ENCODE data around the gene INO80B. TPM values are rescaled to one million over a fixed set of nuclear protein-coding genes. Genes with fewer than 3 reads are reported as not detected.
A peak's percentile ranks its signal among the peaks of the same experiment; 100 is the strongest.

The INO80B gene
- polyA plus RNA-seq, 1 donor (not counting 4 experiments of a cell fraction or from before 2014, with no cell fraction given): 18.8 TPM

DNA sequence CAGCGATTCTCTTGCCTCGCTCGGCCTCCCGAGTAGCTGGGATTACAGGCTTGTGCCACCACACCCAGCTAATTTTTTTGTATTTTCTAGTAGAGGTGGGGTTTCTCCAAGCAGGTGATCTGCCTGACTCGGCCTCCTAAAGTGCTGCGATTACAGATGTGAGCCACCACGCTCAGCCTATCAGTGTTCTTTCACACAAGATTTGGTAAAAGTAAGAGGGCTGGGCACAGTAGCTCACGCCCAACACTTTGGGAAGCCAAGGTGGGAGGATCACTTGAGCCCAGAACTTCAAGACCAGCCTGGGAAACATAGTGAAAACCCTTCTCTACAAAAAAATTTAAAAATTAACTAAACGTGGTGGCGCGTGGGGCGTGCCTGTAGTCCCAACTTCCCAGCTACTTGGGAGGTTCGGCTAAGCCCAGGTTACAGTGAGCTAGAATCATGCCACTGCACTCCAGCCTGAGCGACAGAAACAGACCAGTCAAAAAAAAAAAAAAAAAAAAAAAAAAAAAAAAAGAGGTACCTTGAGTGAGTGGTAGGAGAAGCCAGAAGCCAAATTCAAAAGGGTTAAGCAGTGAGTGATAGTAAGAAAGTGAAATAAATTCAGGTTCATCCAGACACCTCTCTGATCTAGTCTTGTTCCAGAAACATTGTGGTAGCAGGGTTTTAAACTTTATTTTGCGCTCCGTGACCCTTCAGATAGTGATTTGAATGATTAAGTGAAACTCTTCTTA, 16.6 kb downstream of the INO80B start:
- H3K27me3 ChIP-seq (ENCODE audit: control insufficient read depth, extremely low read depth, insufficient read depth, low read length): no peaks in the 10 kb centered on the region
- no peaks in the 10 kb centered on the region for H3K9me3 ChIP-seq (ENCODE audit: control insufficient read depth, low read depth, low read length)
- peak overlapping the region; percentile 97 for H3K4me2 ChIP-seq (ENCODE audit: control insufficient read depth, extremely low read depth, insufficient read depth, low read depth, low read length)
- H3K9me1 ChIP-seq (ENCODE audit: control insufficient read depth, extremely low read depth, insufficient read depth, low read length): no peaks in the 10 kb centered on the region
- peak overlapping the region; percentile 93 for H3K9ac ChIP-seq (ENCODE audit: control insufficient read depth, extremely low read depth, insufficient read depth, low read length)
- DNase-seq (ENCODE audit: low read depth, low spot score) (no peak), FAIRE-seq (no peak)
- peaks cover 9% of the 10 kb centered on the region for H3K4me1 ChIP-seq (ENCODE audit: control insufficient read depth, extremely low read depth, insufficient read depth, low read length)
- TF ChIP-seq, protein P1, sequence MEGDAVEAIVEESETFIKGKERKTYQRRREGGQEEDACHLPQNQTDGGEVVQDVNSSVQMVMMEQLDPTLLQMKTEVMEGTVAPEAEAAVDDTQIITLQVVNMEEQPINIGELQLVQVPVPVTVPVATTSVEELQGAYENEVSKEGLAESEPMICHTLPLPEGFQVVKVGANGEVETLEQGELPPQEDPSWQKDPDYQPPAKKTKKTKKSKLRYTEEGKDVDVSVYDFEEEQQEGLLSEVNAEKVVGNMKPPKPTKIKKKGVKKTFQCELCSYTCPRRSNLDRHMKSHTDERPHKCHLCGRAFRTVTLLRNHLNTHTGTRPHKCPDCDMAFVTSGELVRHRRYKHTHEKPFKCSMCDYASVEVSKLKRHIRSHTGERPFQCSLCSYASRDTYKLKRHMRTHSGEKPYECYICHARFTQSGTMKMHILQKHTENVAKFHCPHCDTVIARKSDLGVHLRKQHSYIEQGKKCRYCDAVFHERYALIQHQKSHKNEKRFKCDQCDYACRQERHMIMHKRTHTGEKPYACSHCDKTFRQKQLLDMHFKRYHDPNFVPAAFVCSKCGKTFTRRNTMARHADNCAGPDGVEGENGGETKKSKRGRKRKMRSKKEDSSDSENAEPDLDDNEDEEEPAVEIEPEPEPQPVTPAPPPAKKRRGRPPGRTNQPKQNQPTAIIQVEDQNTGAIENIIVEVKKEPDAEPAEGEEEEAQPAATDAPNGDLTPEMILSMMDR (optimal IDR thresholded peaks at IDR 0.05 in 1 of 3, IDR thresholded peaks at IDR 0.05 in 1 of 3, conservative IDR thresholded peaks at IDR 0.05 in 1 of 3; ENCODE audit: extremely low read depth in 1 of 3, insufficient read depth in 2 of 3, low read length in 3 of 3): no peak
- no peak for TF ChIP-seq EZH2 (IDR thresholded peaks at IDR 0.05; ENCODE audit: low read length)
- peak overlapping the region; percentile 89 for H3K27ac ChIP-seq (ENCODE audit: control insufficient read depth, insufficient read depth, low read length)
- no peaks in the 10 kb centered on the region for H4K20me1 ChIP-seq (ENCODE audit: control insufficient read depth, extremely low read depth, insufficient read depth, low read length)
- H3K79me2 ChIP-seq (ENCODE audit: control insufficient read depth, insufficient read depth, low read length): no peaks in the 10 kb centered on the region
- peak overlapping the region; percentile 95 for H2AFZ ChIP-seq (ENCODE audit: control insufficient read depth, low read length)
- H3K36me3 ChIP-seq (ENCODE audit: control insufficient read depth in 2 of 2, extremely low read depth in 1 of 2, insufficient read depth in 2 of 2, low read length in 2 of 2): peaks cover 11 to 12% of the 10 kb centered on the region in 2 experiments
- peak overlapping the region; percentile 67 to 99 (median 75) for H3K4me3 ChIP-seq (ENCODE audit: control insufficient read depth in 2 of 3, extremely low read depth in 1 of 3, insufficient read depth in 2 of 3, low read depth in 1 of 3, low read length in 3 of 3)
- dilution Hi-C loops (cut with MboI; ENCODE audit: extremely low pct_ligation_motif_present, low sequenced_read_pairs): no loop called here

DNA sequence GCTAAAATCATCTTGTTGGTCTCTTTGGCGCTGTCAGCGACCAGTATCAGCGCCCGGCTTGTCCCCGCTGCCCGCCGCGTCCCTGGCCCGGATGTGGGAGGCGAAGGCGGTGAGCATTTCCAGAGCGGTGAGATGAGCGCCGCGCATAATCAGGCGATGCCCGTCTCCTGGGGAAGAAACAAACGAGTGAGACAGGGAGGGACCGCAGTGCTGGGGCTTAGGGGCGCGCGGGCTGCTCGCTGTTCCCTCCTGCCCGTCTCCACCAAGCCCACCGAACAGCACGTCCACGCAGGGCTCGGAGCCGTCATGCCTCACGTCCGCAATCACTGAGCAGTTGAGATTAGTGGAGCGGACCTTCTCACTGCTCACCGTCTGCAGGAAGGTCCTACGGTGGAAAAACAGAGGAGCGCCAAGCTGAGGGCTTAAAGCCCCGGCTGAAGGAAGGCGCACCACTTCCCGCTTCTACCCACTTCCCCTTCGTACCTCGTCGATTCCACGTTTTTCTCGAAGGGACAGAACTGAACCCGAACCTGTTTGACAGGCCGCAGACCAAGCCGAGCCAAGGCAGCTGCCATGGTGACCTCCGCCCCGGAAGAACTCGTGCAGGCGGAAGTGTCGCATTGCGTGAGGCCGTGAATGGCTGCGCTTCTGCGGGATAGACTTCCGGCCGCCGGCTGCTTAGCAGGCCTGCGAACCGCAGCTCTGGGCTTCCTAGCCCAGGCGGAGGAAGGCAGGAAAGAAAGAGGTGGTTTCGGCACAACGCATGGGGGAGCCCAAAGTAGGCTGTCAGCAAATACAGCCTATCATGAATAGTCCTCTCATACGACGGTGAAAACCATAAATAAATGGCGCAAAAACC, 17.4 kb downstream of the INO80B start, which contains the start of gene MRPL53:
Gene MRPL53, minus strand, starts transcription at position 595 of the 859 bp plus-strand sequence. Its CDS starts 20 bp downstream, at position 575.
- TF ChIP-seq, protein P1 (optimal IDR thresholded peaks at IDR 0.05 in 1 of 3, IDR thresholded peaks at IDR 0.05 in 1 of 3, conservative IDR thresholded peaks at IDR 0.05 in 1 of 3; ENCODE audit: extremely low read depth in 1 of 3, insufficient read depth in 2 of 3, low read length in 3 of 3): no peak
- no peak for TF ChIP-seq EZH2 (IDR thresholded peaks at IDR 0.05; ENCODE audit: low read length)
- H3K79me2 ChIP-seq (ENCODE audit: control insufficient read depth, insufficient read depth, low read length): no peaks in the 10 kb centered on the region
- peak within 1 kb of the TSS; percentile 97 for H3K4me2 ChIP-seq (ENCODE audit: control insufficient read depth, extremely low read depth, insufficient read depth, low read depth, low read length)
- H3K4me1 ChIP-seq (ENCODE audit: control insufficient read depth, extremely low read depth, insufficient read depth, low read length): peaks cover 9% of the 10 kb centered on the region
- H2AFZ ChIP-seq (ENCODE audit: control insufficient read depth, low read length): peak within 1 kb of the TSS; percentile 95
- FAIRE-seq: no peak
- no peaks in the 10 kb centered on the region for H4K20me1 ChIP-seq (ENCODE audit: control insufficient read depth, extremely low read depth, insufficient read depth, low read length)
- DNase-seq (ENCODE audit: low read depth, low spot score): no peak
- peak within 1 kb of the TSS; percentile 67 to 99 (median 75) for H3K4me3 ChIP-seq (ENCODE audit: control insufficient read depth in 2 of 3, extremely low read depth in 1 of 3, insufficient read depth in 2 of 3, low read depth in 1 of 3, low read length in 3 of 3)
- no peaks in the 10 kb centered on the region for H3K27me3 ChIP-seq (ENCODE audit: control insufficient read depth, extremely low read depth, insufficient read depth, low read length)
- dilution Hi-C loops (cut with MboI; ENCODE audit: extremely low pct_ligation_motif_present, low sequenced_read_pairs): no loop called here
- no peaks in the 10 kb centered on the region for H3K9me1 ChIP-seq (ENCODE audit: control insufficient read depth, extremely low read depth, insufficient read depth, low read length)
- H3K9me3 ChIP-seq (ENCODE audit: control insufficient read depth, low read depth, low read length): no peaks in the 10 kb centered on the region
- H3K9ac ChIP-seq (ENCODE audit: control insufficient read depth, extremely low read depth, insufficient read depth, low read length): peak within 1 kb of the TSS; percentile 93
- H3K27ac ChIP-seq (ENCODE audit: control insufficient read depth, insufficient read depth, low read length): peak within 1 kb of the TSS; percentile 89
- peaks cover 11 to 12% of the 10 kb centered on the region in 2 experiments for H3K36me3 ChIP-seq (ENCODE audit: control insufficient read depth in 2 of 2, extremely low read depth in 1 of 2, insufficient read depth in 2 of 2, low read length in 2 of 2)

All from keratinocyte (primary cell).